Activated gamma-delta T cell (primary cell): ENCODE results near the gene RAB5IF.
"Not testable (repeated sequence)": the region's sequence is repeated elsewhere in the genome, so short reads cannot be mapped to it uniquely, and the experiment has no call there.

Experiments
- DNase-seq: peaks from one replicate; lab custom pipeline; 2025; lab: John Stamatoyannopoulos, UW

The RAB5IF gene

DNA sequence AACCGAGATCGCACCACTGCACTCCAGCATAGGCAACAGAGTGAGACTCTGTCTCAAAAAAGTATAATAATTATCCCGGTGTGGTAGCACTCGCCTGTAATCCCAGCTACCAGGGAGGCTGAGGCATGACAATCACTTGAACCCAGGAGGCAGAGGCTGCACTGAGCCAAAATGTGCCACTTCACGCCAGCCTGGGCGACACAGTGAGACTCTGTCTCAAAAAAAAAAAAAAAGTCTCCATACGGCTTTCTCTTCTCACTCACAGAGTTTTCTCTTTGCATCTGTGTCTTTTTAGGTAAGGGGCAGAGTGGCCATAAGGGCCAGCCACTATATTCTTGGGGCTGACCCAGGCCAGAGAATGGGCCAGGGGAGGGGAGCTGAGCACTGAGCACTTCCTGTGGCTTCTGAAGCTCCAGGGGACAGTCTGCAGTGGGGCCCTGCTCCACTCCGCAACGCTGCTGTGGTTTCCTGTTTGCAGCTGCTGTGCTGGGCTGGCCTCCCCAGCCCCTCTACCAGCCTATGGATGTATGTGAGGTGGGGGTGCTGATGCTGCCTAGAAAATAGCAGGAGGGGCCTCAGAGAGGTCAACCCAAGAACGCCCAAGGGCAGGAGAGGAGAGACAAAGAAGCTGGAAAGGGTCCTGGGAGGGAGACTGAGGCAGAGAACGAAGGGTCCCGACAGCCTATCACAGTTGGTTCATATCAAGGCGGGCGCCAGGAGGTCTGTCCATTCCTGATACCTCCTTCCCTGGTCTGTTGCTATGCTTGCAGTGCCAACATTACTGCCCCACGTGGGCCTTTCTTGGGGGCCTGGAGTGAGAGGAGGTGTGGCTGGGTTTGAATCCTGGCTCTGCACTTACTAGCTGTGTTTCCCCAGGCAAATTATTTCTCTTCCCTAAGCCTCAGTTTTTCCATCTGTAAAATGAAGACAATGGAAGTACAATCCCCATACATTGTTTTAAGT, 24.4 kb downstream of the RAB5IF start:
- DNase-seq: peak; percentile 23

DNA sequence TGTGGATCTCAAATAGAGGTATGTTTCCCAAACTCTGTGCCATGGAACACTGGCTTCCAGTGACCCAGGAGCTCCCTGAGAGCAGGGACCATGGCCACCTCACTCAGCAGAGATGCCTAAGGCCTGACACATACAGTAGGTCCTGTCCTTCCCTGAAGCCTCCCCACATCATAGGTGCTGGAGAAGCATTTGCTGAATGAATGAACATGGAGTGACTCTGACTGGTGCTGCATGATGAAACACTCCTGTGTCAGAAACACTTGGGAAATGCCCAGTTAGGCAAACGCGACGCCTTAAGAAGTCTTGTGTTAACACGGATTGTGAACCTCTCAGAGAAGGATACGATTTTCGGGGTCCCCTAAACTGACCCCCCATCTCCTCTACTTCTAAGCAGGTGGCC, 26.1 kb downstream of the RAB5IF start:
- no peak for DNase-seq

DNA sequence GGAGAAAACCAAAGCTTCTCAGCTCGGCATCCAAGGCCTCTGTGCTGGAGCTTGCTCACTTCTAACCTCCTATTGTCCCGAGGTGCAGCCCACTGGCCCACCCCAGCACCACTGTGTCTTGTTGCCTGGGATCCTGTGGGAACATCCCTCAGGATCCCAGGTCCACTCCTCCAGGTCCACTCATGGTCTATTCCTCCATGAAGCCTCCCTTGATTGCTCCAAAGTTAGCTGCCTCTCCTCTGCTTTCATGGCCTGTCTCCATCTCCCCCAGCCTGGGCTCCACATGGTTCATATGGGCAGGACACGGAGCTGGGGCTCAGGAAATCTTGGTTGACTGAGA, 26.5 kb downstream of the RAB5IF start:
- DNase-seq: no peak

DNA sequence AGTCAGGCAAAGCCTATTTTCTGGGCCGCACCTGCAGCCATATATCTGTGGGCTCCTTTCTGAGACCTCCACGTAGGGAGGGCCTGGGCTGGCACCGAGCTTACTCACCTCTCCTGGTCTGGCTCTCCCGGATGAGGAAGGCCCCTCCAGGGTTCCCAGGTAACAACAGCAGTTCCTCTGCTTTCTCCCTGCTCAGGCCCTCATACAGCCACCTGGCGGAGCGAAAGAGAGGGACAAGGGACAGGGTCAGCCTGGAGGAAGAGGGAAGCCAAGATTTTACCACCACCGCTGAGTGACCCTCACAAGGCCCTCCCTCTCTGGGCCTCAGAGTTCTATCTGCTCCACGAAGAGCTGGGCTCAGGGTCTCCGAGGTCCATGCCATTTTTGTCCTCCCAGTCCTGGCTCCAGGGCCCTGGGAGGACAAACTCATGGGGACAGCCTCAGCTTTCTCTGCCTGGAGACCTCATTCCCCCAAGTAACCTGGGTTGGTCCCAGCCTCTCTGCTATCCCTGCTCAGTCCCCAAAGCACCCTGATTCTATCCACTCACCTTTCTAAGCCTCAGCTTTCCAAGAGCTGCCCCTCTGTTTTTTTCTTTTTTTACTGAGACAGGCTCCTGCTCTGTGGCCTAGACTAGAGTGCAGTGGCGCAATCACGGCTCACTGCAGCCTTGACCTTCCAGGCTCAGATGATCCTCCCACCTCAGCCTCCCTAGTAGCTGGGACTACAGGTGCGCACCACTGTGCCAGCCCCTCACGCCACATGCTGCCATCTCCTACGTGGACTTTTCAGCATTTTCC, 27.1 kb downstream of the RAB5IF start:
- DNase-seq: no peak

DNA sequence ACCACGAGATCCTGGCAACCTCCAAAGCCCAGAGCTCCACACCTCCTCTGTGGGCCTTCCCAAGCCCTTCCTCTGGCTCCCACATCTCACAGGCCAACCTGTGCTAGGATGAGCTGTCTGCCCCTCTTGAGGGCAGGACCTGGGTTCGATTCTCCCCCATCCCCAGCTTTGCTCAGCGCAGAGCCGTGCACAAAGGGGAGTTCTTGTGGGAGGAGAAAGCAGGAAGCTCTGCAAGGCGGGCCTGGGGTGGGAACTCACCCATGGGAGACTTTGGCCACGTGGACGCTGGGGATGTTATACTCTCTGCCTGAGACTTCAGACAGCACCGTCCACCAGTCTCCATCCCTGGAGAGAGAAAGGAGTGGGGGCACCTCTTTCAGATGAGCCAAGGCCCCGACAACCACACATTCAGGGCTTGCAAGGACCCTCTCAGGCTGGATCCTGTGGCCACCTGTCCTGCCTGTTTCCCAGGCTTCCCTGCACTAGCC, 27.8 kb downstream of the RAB5IF start:
- no peak for DNase-seq

DNA sequence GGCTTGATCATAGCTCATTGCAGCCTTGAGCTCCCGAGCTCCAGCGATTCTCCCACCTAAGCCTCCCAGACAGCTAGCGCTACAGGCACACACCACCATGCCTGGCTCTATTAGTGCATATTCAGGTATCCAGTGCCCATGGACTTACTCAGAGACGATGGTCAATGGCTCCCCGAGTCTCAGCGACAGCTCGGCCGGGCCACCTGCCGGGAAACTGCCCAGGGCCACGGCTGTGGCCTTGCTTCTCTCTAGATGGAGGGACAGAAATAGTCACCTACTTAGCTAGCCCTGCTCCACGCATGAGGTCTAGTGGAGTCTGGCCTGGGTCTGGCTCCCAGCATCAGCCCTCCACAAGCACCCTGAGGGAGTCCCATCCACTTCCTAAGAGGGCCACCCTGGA, 28.8 kb downstream of the RAB5IF start:
- DNase-seq: no peak

DNA sequence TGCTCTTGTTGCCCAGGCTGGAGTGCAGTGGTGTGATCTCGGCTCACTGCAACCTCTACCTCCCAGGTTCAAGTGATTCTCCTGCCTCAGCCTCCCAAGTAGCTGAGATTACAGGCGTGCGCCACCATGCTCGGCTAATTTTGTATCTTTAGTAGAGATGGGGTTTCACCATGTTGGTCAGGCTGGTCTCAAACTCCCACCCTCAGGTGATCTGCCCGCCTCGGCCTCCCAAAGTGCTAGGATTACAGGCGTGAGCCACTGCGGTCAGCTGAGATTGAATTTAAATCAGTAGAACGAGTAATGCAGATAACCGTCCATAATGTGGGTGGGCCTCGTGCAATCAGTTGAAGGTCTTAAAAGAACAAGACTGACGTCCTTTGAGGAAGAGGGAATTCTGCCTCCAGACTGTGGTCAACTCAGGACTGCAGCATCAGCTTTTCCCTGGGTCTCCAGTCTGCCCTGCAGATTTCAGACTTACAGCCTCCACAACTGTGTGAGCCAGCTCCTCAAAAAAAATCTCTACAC, 33.4 kb downstream of the RAB5IF start:
- DNase-seq: not testable (repeated sequence)

DNA sequence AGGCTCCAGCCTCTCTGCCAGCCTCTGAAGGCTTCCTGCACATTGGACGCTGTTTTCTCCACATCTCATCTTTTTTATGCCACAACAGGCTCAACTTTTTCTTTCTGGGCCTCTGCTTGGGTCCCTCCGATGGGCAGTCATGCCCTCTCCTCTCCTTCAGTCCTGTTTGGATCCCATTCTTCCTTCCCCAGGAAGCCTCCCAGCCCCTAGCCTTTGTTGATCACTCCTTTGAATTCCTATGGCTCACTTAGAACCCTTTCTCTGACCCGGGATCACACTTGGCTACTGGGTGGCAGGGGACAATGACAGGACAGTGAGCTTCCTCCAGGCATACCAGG, 35.9 kb downstream of the RAB5IF start:
- DNase-seq: no peak

DNA sequence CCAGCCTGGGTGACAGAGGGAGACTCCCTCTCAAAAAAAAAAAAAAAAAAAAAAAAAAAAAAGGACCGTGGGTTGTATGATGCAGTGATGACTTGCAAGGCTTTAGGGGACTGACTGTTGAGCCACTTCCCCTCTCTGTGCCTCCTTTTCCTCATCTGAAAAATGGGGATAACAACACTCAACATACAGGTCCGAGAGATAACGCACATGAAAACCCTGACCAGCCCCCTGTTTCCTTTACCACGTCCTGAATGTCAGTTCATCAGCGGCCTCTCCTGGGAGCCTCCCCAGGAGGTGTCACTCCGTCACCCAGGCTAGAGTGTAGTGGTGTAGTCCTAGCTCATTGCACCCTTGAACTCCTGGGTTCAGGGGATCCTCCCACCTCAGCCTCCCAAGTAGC, 36.6 kb downstream of the RAB5IF start:
- no peak for DNase-seq

DNA sequence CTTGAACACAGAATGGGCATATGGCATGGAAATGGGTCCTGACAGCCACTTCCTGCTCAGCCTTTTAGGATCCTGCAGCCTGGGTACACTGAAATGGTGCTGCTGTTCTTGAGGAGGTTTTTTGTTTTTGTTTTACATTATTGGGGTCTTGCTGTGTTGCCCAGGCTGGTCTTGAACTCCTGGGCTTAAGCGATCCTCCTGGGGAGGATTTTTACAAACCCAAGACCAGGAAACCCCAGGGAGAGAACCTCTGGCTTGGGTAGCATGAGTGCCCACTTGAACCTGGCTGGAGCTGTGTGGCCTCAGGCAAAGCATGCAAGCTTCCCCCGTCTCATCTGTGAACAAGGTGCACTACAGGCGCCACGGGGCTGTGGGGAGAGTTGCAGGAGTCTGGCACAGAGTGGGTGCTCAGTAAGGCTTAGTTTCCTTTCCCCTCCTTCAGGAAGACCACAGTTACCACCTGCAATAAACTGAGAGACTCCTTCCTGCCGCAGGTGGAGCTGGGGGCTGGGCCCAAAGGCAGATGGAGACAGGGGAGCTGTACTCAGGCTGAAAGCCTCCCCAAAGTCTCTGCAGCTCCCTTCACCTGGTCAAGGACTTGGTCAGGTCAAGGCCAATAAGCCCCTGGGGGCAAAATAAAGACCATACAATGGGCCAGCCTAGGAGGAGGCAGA, 38.6 kb downstream of the RAB5IF start:
- peak; percentile 43 for DNase-seq

DNA sequence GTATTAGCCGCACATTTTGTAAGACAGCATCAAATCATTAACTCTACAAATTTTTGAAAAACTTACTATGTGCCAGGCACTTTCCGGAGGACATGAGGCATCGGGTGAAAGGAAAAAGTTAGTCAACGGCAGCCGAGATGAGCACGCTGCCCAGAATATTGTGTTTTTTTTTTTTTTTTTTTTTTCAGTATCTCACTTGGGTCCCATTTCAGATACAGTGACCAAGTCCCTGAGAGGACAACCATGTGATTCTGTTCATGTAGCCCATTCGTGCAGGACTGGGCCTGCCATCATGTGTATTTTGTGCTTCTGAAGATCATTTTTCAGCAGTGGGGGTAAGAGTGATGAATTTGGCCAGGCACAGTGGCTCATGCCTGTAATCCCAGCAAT, 39.1 kb downstream of the RAB5IF start:
- DNase-seq: no peak

DNA sequence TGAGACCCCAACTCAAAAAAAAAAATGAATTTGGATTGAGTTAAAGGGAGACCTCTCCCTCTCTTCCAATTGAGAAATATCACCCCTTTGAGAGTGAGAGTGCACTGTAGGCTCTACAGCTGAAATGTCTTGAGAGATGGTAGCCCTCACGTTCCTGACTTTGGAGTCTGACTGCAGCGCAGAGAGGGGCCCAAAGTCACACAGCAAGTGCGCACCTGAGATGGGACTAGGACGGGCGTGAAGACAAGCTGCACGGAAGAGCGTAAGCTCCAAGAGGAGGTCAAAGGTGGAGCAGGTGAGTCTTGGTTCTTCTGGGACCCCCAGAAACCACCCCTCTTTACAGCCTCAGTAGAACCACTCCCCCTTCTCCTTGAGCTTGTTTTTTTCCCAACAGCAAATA, 39.8 kb downstream of the RAB5IF start:
- no peak for DNase-seq

DNA sequence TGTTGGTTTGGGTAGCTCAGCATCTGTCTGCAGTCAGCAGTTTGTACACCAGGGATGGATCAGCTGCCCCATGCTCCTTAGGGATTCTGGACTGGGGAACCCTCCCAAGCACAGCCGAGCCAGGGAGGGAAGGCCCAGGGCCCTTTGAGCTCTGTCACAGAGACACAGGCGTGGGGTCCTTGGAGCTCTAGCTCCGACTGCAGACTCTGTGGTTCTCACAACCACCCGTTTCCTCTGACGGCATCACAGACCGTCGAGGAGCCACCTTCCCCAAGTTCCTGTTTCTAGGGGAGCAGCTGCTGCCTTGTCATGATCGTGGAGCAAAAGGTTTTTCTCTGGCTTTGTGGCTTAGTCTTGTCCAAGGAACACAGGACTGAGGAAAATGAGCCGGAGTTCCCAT, 40.4 kb downstream of the RAB5IF start, which contains the start of gene SLA2:
TSS of gene SLA2 (minus strand) at position 199 of the 400 bp plus-strand sequence. CDS start 4,861 bp downstream, outside the sequence.
- DNase-seq: no peak

DNA sequence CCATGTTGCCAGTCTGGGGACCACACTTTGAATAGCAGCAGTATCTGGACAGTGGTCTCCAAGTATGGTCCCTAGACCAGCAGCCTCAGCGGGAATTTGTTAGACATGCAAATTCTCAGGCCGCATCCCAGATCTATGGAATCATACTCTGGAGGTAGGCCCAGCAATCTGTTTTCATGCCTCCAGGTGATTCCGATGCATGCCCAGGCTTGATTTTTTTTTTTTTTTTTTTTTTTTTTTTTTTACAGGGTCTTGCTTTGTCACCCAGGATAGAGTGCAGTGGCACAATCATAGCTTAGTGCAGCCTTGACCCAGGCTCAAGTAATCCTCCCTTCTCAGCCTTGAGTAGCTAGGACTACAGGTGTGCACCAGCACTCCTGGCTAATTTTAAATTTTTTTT, 41.1 kb downstream of the RAB5IF start:
- DNase-seq: no peak

DNA sequence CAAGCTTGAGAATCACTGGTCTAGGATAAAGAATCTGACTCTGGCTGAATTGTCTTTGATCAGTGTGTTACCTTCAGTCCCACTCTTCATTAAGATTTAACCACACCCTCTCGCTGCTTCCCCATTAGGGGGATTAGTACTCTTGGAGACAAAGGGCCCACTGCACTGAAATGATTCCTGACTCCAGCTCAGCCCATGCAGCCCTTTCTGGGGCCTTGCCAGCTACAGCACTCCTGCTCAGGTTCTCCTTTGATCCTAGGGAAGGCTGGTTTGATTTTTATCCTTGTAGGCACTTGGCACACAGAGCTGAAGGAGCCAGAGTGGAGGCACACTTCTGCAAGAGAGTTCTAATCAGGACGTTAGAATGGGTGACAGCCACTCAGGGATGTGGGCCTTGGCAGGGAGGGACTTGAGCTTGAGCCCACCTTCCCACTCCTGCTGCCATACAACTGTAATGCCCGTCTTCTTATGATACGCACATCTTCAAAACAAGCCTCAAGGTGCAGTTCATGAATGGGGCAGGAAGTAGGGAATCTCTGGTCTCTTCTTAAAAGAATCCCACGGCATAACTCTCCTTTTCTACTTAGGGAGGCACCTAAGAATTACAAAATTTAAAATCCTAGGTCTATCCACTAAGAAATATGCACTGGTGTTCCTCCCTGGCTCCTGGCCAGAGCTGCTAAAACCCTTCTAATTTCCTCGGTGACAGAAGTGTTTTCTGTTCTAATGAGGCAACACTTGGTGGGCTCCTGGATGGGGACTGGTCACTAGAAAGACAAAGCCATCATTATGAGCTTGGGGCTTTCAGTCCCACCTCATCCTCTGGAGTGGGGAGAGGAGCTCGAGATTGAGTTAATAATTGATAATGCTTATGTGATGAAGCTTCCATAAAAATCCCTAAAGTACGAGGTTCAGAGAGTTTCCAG, 41.9 kb downstream of the RAB5IF start:
- DNase-seq: no peak

DNA sequence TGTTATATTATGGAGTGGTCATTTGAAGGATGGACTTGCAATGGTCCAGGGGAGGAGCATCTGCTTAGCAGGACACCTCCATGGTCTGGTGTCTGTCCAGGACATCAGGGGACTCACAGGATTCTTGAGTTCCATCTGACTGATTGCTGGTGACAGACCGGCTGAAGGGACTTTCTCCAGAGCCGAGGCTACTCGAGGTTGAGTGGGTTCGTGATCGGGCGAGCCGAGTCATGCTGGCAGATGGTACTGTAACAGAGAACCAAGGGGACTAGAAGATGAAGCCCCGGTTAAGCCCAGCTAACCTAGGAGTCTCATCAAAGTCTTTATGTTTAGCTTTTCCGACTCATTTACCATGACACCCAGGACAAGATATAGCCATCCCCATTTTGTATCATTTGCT, 47.9 kb downstream of the RAB5IF start:
- DNase-seq: no peak

DNA sequence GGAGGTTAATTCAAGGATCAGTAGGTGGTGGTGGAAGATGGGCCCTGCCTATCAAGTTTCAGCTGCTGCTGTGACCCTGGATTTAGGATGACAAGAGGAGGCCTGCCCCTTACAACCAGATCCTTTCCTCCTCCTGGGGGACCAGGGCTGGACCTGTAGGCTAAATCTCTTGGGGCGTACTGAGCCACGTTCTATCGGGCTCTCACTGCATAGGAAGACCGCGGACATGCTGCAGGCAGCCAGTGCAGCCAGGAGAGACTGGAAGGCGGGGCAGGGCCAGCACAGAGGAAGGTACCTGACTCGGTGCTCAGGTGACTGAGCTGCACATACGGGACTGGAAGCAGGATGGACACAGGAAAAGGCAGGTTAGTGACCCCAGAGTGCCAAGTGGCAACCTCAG, 48.9 kb downstream of the RAB5IF start:
- no peak for DNase-seq

DNA sequence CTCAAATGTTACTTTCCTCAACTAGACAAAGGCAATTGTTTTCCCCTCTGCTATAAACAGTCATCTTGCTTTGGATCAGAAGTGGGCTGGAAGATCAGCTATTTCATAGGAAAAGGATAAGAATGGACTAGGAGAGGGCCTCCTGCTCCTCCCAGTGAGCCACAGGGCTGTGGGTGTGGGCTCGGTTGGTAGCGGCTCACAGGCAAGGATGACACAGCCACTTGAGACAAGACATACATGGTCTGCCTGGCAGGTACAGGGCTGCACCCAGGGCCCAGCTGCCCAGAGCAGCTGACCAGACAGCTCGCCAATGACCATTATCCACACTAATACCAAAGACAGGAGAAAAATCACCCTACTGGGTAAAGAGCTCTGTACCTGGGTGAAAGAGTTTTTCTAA, 49.4 kb downstream of the RAB5IF start:
- no peak for DNase-seq

DNA sequence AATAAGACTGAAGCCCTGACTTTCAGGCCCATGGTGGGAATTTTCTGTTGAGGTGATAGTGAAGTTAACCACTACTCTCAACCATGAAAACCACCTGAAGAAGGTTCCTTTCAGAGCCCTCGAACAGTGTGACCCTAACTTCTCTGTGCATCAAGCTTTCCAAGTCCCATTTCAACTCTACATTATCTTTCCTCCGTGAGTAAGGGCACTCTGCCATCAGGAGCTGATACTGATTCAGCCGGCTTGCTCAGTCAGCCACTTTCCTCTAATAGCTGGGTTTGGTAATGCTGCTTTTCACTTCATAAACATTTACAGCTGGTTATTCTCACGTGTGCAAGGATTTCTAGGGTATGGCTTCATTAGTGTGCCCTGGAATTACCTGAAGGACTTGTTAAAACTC, 51.2 kb downstream of the RAB5IF start:
- no peak for DNase-seq

DNA sequence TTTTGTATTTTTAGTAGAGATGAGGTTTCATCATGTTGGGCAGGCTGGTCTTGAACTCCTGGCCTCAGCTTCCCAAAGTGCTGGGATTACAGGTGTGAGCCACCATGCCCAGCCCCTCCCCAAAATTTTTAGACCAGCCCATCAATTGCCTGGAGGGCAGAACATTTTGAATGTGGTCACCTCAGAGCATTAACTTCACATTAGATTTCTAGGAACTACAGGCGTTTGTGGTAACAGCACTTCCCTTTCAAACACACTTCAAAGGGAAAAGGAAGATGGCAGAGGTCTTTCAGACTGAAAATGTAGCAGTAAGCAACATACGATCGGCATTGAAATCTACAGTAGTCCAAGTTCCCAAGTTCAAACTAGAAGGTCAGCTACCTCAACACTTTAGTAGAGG, 52.7 kb downstream of the RAB5IF start:
- DNase-seq: no peak
